Muscle of leg (tissue), 11 donors: ENCODE data around the gene PDCD1. TPM values are rescaled to one million over a fixed set of nuclear protein-coding genes. Genes with fewer than 3 reads are reported as not detected.
"Not testable (repeated sequence)": the region's sequence is repeated elsewhere in the genome, so short reads cannot be mapped to it uniquely, and the experiment has no call there.

Source experiments
- DNase-seq: peaks from one replicate; pipeline ENCODE4 v3.0.0; 2013
- H3K27ac ChIP-seq: one replicate; pipeline ENCODE4 v1.5.1; 2013; ENCODE audit warnings: mild to moderate bottlenecking, low read length, control low read depth
- H3K27me3 ChIP-seq: one replicate; pipeline ENCODE4 v1.6.1; 2013; ENCODE audit warnings: low read length; ENCODE audit not compliant: control insufficient read depth, insufficient read depth
- H3K36me3 ChIP-seq: one replicate; pipeline ENCODE4 v1.6.1; 2013; ENCODE audit warnings: low read length; ENCODE audit not compliant: control insufficient read depth, insufficient read depth
- H3K4me1 ChIP-seq: one replicate; pipeline ENCODE4 v1.6.1; 2013; ENCODE audit warnings: low read length; ENCODE audit not compliant: control insufficient read depth, insufficient read depth
- H3K4me3 ChIP-seq: one replicate; pipeline ENCODE4 v1.5.1; 2013; ENCODE audit warnings: low read length, control low read depth
- H3K9me3 ChIP-seq: replicated peaks from 2 replicates; pipeline ENCODE4 v1.6.1; 2013; ENCODE audit warnings: low read depth, low read length; ENCODE audit not compliant: control insufficient read depth
- WGBS: methylation state at CpG from one replicate; pipeline ENCODE4 v1.1.5; 2013; ENCODE audit warnings: missing lambda C conversion rate; ENCODE audit not compliant: insufficient coverage; 5-methylcytosine and 5-hydroxymethylcytosine counted together
- polyA plus RNA-seq, 8 donors: library from polyadenylated mRNA; unstranded; fragments of 120-200 nt; gene quantifications; one replicate each; pipeline versions ENCODE4 v1.2.1 to v1.2.3, GENCODE V29; 2013; ENCODE audit warnings: inconsistent platforms in 1 of 8, low replicate concordance in 1 of 8; ENCODE audit not compliant: insufficient read length in 8 of 8, insufficient read depth in 1 of 8
- total RNA-seq: library from RNA; stranded (reverse); fragments of 120-200 nt; gene quantifications from one replicate; pipeline ENCODE4 v1.2.4, GENCODE V29; 2013

PDCD1 gene
- total and polyA plus RNA-seq, 9 donors = 0.04 to 0.36 (median 0.10) TPM; not detected in 2

- 72% methylated on average over 9 of the region's 16 CpGs for WGBS
- Histone ChIP-seq H3K27ac (no peak overlapping the region), H3K27me3 (no peaks in the 10 kb centered on the region), H3K4me1 (peaks cover 22% of the 10 kb centered on the region), H3K4me3 (no peak overlapping the region), H3K9me3 (peaks cover 2% of the 10 kb centered on the region), H3K36me3 (no peaks in the 10 kb centered on the region)
- no peak for DNase-seq
These were observed 18.5 kb upstream of the PDCD1 start for GRCh38 chr2:241877197-241877685.

DNA sequence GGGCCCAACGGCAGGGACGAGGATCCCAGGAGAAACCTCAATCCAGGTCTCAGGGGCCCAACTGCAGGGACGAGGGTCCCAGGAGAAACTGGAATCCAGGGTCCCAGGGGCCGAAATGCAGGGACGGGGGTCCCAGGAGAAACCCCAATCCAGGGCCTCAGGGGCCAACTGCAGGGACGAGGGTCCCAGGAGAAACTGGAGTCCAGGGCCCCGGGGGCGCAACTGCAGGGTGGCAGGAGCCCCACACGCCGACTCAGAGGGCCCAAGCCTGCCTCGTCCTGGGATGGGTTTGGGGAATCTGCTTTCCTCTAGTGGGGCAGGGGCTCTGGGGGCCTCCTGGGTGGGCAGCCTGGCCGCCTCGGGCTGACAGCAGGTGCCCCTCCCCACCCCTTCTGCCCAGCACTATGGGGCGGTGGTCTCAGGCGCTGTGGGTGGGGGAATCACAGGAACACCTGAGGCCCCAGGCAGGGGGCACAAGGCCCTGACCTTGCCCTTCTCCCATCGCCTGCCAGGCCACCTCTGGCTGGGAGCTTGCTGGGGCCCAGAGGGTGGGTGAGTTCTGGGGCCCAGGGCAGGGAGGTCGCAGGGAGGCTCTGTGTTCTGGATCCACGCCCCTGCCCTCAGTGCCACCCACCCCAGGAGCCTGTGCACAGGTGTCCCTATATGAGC lies 18.0 kb upstream of the PDCD1 start:
- DNase-seq = no peak
- H3K27ac ChIP-seq = no peak overlapping the region
- H3K9me3 ChIP-seq = peaks cover 2% of the 10 kb centered on the region
- no peak overlapping the region for H3K4me3 ChIP-seq
- no peaks in the 10 kb centered on the region for H3K27me3 ChIP-seq
- H3K36me3 ChIP-seq = no peaks in the 10 kb centered on the region
- 88% methylated on average over 13 of the region's 18 CpGs for WGBS
- peaks cover 16% of the 10 kb centered on the region for H3K4me1 ChIP-seq

- H3K27me3 ChIP-seq, H3K9me3 ChIP-seq, H3K27ac ChIP-seq, H3K4me3 ChIP-seq, DNase-seq, H3K36me3 ChIP-seq: not testable (repeated sequence)
- WGBS = 61% methylated on average over 9 of the region's 22 CpGs
- H3K4me1 ChIP-seq = peaks cover 15% of the 10 kb centered on the region
These were observed 17.2 kb upstream of the PDCD1 start for GRCh38 chr2:241875754-241876527.

- H3K27me3 ChIP-seq = peaks cover under 1% of the 10 kb centered on the region
- no peak overlapping the region for H3K4me3 ChIP-seq
- H3K9me3 ChIP-seq = peaks cover 2% of the 10 kb centered on the region
- H3K36me3 ChIP-seq = no peaks in the 10 kb centered on the region
- DNase-seq = no peak
- H3K4me1 ChIP-seq = peaks cover 16% of the 10 kb centered on the region
- 83% methylated on average over 16 of the region's 17 CpGs for WGBS
- no peak overlapping the region for H3K27ac ChIP-seq
These were observed 15.7 kb upstream of the PDCD1 start for GRCh38 chr2:241874277-241874925.

DNA sequence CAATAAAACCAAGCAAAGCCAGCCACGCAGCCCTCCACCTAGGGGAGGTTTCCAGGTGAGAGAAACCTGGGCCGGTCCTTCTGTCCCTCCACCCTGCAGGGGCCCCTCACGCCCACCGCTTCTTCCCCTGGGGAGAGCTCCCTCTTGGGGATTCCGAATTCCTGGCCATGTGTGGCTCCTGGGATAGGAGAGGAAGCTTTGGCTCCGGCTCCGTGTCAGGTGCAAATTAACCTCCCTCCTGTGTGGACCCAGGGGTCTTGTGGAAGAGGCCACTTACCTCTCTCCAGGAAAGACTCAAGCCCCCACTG lies 15.1 kb upstream of the PDCD1 start:
- H3K4me3 ChIP-seq = no peak overlapping the region
- no peak for DNase-seq
- no peak overlapping the region for H3K27ac ChIP-seq
- no peaks in the 10 kb centered on the region for H3K36me3 ChIP-seq
- 100% methylated on average over 1 of the region's 7 CpGs for WGBS
- peaks cover 2% of the 10 kb centered on the region for H3K9me3 ChIP-seq
- peaks cover 2% of the 10 kb centered on the region for H3K27me3 ChIP-seq
- H3K4me1 ChIP-seq = peaks cover 16% of the 10 kb centered on the region

GRCh38 chr2:241873081-241873802 lies 14.5 kb upstream of the PDCD1 start:
- H3K4me1 ChIP-seq = peaks cover 18% of the 10 kb centered on the region
- peaks cover 2% of the 10 kb centered on the region for H3K9me3 ChIP-seq
- H3K4me3 ChIP-seq = no peak overlapping the region
- no peak overlapping the region for H3K27ac ChIP-seq
- H3K27me3 ChIP-seq = peaks cover 6% of the 10 kb centered on the region
- WGBS = 95% methylated on average over 22 of the region's 54 CpGs
- H3K36me3 ChIP-seq = no peaks in the 10 kb centered on the region
- DNase-seq = no peak

DNA sequence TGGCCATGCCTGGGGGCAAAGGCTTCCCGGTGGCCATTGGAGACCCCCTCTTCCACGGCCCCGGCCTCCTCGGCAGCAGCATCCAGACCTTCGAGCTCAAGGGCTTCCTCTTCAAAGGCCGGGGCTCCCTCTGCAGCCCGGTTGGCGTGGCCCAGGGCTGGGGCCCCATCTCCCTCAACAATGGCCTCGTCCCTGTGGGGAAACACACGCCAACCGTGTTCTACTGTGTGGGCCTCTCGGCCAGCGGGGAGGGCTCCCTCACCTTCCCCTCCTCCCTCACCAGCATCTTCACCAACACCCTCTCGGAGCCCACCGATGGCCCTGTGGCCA lies 13.6 kb upstream of the PDCD1 start:
- Histone ChIP-seq H3K4me1 (peaks cover 17% of the 10 kb centered on the region), H3K27ac (no peak overlapping the region), H3K9me3 (peaks cover 2% of the 10 kb centered on the region), H3K4me3 (no peak overlapping the region), H3K27me3 (peaks cover 14% of the 10 kb centered on the region), H3K36me3 (no peaks in the 10 kb centered on the region)
- WGBS = 78% methylated on average over 13 of the region's 15 CpGs
- no peak for DNase-seq

DNA sequence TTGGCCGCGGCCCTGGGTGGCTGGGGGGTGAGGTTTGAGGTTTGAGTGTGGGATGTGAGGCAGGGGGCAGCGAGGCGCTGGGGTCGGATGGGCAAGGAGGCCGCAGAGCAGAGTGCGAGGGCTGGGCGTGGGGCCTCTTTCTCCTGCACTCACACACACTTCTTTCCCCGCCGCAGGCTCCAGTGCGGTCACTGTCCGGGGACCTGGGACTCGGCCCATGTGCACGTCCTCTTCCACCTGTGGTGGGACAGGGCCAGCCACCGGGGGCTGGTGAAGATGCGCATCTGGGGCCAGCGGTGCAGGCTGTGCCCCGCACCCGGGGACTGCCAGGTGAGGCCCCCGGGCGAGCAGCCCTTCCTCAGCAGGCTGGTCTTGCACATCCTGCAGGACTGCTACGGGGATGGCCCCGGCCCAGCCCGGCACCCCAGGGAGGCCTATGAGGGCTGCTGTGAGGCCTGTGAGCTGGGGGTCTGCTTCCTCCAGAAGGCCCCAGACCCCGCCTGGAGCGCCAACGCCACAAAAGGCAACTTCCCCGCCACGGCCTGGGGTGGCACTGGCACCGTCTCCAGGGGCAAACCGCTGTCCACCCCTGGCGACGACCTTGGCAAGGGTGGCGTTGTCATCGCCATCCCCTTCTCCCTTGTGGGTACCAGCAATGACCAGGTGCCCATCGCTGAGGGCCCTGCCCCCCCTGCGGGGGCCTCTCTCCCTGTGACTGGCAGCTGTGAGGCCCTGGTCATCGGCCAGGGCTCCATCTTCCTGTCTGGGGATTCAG lies 13.0 kb upstream of the PDCD1 start:
- DNase-seq = no peak
- H3K36me3 ChIP-seq = no peaks in the 10 kb centered on the region
- peaks cover 19% of the 10 kb centered on the region for H3K27me3 ChIP-seq
- peaks cover 2% of the 10 kb centered on the region for H3K9me3 ChIP-seq
- WGBS = 79% methylated on average over 33 of the region's 38 CpGs
- no peak overlapping the region for H3K4me3 ChIP-seq
- H3K27ac ChIP-seq = no peak overlapping the region
- peaks cover 17% of the 10 kb centered on the region for H3K4me1 ChIP-seq

GRCh38 chr2:241870611-241871537 lies 12.2 kb upstream of the PDCD1 start:
- no peaks in the 10 kb centered on the region for H3K36me3 ChIP-seq
- H3K4me3 ChIP-seq = no peak overlapping the region
- no peak for DNase-seq
- no peak overlapping the region for H3K27ac ChIP-seq
- WGBS = 38% methylated on average over 17 of the region's 28 CpGs
- peaks cover 2% of the 10 kb centered on the region for H3K9me3 ChIP-seq
- H3K4me1 ChIP-seq = peaks cover 21% of the 10 kb centered on the region
- H3K27me3 ChIP-seq = peaks cover 27% of the 10 kb centered on the region
